ENCODE measurements around the gene ITCH.

DNA sequence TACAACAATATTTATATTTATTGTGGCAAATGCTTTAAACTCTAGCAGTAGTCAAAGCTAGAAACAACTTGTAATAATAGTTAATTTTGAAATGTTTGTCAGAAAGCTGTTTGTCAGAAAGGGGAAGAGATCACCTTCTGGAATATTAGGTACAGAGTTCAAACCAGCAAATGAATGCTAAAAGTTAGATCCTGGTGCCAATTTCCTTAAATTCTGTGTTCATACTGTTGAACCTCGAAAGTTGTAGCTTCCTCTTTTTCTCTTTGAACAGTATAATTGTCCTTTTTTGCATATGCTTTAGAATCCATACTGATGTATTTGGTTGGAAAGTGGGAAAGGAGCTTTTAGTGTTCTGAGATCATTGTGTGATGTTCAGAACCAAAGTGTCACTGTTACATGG, 22.4 kb downstream of the ITCH start:
- TF ChIP-seq, protein P1, sequence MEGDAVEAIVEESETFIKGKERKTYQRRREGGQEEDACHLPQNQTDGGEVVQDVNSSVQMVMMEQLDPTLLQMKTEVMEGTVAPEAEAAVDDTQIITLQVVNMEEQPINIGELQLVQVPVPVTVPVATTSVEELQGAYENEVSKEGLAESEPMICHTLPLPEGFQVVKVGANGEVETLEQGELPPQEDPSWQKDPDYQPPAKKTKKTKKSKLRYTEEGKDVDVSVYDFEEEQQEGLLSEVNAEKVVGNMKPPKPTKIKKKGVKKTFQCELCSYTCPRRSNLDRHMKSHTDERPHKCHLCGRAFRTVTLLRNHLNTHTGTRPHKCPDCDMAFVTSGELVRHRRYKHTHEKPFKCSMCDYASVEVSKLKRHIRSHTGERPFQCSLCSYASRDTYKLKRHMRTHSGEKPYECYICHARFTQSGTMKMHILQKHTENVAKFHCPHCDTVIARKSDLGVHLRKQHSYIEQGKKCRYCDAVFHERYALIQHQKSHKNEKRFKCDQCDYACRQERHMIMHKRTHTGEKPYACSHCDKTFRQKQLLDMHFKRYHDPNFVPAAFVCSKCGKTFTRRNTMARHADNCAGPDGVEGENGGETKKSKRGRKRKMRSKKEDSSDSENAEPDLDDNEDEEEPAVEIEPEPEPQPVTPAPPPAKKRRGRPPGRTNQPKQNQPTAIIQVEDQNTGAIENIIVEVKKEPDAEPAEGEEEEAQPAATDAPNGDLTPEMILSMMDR (IDR thresholded peaks at IDR 0.05), result no peak
- no peak for TF ChIP-seq EP300 (IDR thresholded peaks at IDR 0.05)
- no peak for TF ChIP-seq POLR2A (IDR thresholded peaks at IDR 0.05)
- no peak for TF ChIP-seq POLR2AphosphoS5 (IDR thresholded peaks at IDR 0.05)
